HG02678 (cell line): Measurements from ENCODE around the gene EIF5A2.
"Not testable (repeated sequence)": the region's sequence is repeated elsewhere in the genome, so short reads cannot be mapped to it uniquely, and the experiment has no call there.

Experiments used
- ATAC-seq: cut with Tn5 transposase; IDR thresholded peaks from one replicate; pipeline ENCODE4 v1.9.1; 2021; ENCODE audit warnings: mild to moderate bottlenecking, moderate library complexity; ENCODE audit not compliant: unreplicated experiment

EIF5A2 gene

DNA sequence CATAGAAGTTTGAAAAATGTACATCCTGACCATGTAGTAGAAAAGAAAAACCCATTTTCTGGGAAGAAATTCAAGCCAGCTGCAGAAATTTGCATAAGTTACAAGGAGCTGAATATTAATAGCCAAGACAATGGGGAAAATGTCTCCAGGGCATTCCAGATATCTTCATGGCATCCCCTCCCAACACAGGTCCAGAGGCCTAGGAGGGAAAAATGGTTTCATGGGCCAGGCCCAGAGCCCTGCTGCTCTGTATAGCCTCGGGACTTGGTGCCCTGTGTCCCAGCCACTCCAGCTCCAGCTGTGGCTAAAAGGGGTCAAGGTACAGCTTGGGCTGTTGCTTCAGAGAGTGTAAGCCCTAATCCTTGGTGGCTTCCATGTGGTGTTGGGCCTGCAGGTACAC is 11.2 kb downstream of the EIF5A2 start:
- ATAC-seq = not testable (repeated sequence)

DNA sequence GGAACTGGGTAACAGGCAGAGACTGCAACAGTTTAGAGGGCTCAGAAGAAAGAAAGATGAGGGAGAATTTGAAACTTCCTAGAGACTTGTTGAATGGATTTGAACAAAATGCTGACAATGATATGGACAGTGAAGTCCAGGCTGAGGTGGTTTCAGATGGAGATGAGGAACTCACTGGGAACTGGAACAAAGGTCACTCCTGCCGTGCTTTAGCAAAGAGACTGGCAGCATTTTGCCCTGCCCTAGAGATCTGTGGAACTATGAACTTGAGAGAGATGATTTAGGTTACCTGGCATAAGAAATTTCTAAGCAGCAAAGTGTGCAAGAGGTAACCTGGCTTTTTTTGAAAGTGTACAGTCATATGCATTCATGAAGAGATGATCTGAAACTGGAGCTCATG is 11.7 kb downstream of the EIF5A2 start:
- no peak for ATAC-seq

DNA sequence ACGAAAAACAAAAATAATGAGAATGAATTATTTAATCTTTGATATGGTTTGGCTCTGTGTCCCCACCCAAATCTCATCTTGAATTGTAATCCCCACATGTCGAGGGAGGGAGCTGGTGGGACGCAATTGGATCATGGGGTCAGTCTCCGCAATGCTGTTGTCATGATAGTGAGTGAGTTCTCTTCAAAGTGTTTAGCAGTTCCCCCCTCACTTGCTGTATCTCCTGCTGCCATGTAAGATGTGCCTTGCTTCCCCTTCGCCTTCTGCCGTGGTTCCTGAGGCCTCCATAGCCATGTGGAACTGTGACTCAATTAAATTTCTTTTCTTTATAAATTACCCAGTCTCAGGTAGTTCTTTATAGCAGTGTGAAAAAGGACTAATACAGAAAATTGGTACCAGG is 12.1 kb downstream of the EIF5A2 start:
- ATAC-seq = not testable (repeated sequence)

DNA sequence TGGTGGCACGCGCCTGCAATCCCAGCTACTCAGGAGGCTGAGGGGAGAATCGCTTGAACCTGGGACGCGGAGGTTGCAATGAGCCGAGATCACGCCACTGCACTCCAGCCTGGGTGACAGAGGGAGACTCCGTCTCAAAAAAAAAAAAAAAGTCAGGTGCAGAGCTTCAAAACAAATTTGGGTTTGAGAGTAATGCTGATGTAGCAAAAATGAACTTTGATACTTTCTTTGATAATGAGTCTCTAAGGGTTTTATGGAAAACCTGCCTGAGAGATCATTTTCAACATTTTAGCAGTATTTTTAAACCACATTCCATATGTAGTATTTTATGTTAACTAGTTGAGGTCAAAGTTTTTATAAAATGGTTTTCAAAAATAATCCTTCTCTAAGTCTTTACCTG is 14.5 kb downstream of the EIF5A2 start:
- ATAC-seq = no peak

DNA sequence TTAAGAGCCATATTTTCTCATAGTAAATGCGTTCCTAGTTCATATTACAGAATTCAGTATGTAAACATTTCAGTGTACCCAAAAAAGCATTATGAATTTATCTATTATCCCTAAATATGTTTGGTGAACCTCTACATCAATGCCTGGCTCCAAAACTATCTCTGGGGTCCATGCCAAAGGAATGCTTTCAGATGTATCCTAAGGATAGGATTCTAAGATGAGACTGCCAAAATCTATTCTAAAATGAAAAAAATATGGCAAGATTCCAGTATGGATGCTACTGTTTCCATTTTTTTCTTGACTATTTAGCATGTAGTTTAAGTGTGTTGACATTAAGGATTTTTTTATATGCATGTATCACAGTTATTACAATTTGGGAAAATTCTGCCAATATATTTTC is 18.8 kb downstream of the EIF5A2 start:
- ATAC-seq = no peak

DNA sequence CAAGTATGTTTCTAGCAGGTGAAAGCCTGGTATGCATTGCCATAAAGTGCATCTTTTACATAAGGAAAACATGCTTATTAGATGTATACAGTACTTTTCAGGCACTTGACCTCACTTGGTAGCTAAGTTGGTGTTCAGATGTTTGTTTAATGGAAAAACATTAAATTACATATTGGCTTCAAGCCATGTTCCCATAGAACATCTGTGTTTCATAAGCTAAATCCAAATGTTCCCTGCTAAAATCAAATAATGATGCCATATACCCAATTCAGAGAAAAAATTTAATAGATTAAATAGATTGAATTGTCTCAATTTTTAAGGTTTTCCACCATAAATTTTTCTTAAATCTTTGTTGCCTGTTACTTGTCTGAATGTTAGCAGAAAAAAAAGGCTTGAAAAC is 19.3 kb downstream of the EIF5A2 start:
- no peak for ATAC-seq

DNA sequence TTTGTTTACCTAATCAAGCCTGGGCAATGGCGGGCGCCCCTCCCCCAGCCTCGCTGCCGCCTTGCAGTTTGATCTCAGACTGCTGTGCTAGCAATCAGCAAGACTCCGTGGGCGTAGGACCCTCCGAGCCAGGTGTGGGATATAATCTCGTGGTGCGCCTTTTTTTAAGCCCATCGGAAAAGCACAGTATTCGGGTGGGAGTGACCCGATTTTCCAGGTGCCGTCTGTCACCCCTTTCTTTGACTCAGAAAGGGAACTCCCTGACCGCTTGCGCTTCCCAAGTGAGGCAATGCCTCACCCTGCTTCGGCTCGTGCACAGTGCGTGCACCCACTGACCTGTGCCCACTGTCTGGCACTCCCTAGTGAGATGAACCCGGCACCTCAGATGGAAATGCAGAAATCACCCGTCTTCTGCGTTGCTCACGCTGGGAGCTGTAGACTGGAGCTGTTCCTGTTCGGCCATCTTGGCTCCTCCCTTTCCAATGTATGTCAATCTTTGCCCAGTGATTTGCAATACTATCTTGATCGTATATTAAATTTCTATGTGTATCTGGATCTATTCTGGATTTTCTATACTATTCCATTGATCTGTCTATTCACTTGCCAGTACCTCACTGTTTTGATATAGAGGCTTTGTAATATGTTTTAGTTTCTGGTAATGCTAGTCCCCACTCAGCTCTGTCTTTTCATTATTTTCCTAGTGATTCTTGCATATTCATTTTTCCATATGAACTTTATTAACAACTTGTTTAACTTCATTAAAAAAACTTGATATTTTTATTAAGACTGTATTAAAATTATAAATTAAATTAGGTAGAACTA is 24.1 kb downstream of the EIF5A2 start:
- ATAC-seq = not testable (repeated sequence)

DNA sequence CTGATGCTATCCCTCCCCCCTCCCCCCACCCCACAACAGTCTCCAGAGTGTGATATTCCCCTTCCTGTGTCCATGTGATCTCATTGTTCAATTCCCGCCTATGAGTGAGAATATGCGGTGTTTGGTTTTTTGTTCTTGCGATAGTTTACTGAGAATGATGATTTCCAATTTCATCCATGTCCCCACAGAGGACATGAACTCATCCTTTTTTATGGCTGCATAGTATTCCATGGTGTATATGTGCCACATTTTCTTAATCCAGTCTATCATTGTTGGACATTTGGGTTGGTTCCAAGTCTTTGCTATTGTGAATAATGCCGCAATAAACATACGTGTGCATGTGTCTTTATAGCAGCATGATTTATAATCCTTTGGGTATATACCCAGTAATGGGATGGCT is 29.7 kb downstream of the EIF5A2 start:
- not testable (repeated sequence) for ATAC-seq

DNA sequence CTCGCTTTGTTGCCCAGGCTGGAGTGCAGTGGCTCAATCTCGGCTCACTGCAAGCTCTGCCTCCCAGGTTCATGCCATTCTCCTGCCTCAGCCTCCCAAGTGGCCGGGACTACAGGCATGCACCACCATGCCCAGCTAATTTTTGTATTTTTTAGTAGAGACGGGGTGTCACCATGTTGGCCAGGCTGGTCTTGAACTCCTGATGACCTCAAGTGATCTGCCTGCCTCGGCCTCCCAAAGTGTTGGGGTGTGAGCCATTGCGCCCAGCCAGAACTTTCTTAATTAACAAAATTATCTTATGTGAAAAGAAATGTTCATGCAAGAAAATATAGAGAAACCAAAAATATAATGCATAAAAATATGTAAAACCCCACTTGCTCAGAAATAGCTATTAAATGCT is 31.1 kb downstream of the EIF5A2 start:
- not testable (repeated sequence) for ATAC-seq

DNA sequence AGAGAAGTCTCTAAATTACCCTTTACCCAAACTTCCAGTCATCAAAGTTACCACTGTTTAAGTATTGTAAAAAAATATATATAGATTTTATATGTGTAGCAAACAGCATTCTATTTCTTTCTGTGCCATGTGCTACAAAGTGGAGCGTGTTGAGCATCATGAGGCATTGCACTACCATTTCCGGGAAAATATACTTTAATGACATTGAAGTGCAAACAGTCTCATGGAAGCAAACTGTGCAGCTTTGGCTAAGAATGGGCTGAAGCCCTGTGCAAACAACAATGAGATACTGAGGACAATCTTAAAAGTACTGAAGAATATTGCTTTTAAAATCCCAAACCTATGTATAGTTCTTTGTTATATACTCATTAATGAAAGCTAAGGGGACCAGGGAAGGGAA is 31.9 kb downstream of the EIF5A2 start:
- no peak for ATAC-seq

DNA sequence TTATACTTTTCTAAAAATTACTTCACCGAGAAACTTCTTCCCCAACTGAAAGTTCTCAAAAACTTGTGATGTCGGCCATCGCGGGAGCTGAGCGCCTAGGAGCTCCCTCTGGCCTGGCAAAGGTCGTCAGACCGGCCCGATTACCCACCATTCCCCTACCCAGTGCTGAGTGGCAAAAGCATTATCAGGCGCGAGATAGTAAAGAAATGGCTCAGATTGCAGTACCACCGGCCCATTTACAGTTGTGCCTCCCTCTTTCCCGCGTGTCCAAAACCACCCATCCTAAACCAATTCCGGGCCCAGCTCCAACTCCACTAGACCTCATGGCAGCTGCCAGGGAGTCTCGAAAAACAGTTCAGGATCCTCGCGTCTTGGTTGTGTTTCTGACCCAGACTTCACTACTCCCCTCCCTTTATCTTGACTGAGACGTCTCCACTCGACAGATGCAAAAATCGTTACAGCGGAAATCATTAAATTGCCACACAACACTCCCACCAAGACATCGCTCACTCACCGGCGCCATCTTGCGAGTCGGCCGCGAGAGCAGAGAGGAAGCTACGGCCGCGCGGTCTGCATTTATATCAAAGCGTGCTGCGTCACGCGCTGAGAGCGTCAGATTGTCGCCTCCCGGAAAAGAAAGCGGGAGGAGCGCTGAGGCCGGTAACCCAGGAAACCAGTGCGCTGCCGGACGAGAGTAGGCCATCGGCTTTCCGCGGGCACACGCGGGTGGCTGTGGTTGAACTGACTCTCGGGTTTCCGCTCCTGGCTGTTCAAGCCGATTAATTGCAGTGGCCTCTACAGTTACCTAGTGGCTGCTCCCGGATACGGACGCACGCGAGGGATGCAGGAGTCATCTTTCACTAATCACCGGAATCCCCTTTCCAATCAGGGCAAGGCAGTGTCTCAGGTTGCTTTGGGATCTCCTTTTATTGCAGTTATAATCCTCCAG is 38.5 kb downstream of the EIF5A2 start, which contains the start of gene RPL22L1:
Gene RPL22L1 (minus strand): TSS at position 551 of the 949 bp plus-strand sequence. CDS start 28 bp downstream, at position 523.
- ATAC-seq = peak; percentile 99

DNA sequence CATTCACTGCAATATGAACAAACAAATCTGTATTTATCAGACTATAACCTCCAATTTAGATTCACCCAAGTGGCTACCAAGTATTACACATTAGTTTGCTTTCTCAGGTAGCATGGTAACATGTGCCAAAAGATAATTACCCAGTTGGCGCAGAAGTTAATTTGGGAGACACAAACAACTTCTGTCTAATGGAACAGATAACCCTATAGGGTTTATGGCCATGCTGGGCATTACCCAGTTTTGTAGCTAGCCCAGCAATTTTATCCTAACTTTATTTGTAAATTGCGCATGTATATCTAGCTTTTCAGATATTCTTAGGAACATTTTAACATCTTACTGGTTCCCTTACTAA is 39.2 kb downstream of the EIF5A2 start:
- ATAC-seq = no peak

DNA sequence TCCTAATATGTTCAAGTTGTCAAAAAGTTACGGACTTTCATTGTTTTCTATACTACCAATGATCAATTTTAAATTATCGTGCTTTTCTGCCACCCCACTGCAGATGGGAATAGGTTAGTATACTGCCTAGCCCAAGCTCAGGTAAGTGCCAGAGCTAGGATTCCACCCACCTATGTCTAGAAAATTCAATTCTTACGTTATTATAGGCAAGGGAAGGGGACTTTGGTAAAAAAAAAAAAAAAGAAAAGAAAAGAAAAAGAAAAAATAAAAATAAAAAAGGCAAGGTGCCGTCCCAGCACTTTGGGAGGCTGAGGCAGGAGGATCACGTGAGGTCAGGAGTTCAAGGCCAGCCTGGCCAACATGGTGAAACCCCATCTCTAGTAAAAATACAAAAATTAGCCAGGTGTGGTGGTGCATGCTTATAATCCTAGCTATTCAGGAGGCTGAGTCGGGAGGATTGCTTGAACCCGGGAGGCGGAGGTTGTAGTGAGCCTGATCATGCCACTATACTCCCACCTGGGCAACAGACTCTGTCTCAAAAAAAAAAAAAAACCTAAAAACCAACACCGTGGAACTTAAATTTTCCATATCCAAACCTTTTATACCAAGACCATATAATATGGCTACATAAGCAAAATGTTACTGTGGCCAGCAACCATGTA is 39.7 kb downstream of the EIF5A2 start:
- no peak for ATAC-seq

DNA sequence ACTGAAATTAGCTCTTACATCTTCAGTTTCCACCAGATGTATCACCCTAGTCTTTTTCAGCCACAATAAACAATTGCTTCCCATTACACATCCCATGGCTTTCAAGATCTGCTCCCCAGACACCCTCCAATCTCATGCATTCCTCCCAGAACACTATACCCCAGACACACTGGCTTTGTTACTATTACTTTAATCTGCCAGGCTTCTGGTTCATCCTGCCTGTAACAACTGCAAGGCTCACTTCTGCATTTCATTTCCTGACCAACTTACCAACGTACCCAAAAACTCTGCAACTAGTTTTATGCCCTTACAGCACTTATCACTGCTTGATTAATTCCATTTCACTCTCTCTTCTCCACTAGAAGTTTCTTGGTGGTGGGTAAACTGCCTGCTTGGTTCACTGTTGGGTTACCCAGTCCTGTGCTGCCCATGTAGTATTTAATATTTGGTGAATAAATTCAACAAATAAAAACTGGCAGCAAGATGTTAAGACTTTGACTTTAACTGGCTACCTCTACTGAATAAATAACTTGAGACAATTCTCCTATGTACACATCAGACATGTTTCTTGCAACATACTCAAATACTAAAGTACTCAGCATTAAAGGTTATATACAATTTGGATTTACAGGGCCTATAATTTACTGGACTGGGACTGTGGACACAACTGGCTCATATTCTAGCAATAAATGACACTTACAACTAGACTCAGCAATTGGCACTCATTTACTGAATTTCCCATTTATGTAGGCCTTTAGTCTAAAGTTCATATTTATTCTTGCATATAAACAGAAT is 41.1 kb downstream of the EIF5A2 start:
- ATAC-seq = no peak

DNA sequence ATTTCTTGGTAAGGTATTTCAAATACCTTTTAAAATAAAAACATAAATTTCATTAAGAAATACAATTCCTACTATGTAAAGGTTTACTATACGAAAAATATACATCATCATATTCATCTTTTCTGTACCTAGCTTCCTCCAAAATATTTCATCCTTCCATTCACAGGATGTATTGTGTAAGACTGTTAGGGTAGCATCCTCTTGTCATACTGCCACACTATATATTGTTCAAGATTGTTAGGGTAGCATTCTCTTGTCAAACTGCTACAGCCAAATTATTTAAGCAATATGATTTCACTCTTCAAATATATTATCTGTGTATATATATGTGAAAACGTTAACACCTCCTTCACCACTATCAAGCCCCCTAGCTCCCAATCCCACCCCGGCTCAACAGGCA is 41.9 kb downstream of the EIF5A2 start:
- no peak for ATAC-seq

DNA sequence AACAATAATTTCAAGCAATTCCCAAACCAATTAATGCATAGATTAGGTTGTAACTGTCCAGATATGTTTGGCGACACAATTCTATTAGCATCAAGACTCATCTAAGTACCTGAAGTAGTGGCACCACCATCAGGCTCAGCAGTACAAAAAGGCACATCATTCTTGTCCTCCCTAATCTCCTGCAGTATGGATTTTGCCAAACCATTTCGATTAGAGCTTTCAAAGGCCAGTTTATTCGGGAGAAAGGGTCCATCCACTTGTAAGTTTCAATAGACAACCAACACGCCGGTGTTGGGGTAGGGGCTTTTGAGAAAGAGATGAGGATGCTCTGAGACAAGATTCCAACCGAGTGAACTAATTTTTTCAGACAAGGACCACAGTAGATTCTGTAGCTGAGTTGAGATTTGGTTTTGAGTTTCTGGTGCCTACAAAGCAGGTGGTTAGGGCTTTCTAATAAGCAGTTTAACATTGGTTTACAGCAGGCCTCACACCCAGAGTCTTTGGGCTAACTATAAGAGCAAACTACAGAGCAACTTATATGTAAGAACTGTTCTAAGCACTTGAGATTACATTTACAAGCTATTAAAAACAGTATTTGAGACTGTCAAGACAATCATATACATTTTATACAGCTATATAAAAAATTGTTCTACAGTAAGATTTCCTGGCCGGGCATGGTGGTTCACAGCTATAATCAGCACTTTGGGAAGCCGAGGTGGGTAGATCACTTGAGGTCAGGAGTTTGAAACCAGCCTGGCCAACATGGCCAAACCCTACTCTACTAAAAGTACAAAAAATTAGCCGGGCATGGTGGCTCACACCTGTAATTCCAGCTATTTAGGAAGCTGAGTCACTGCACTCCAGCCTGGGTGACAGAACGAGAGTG is 43.0 kb downstream of the EIF5A2 start:
- ATAC-seq = no peak

DNA sequence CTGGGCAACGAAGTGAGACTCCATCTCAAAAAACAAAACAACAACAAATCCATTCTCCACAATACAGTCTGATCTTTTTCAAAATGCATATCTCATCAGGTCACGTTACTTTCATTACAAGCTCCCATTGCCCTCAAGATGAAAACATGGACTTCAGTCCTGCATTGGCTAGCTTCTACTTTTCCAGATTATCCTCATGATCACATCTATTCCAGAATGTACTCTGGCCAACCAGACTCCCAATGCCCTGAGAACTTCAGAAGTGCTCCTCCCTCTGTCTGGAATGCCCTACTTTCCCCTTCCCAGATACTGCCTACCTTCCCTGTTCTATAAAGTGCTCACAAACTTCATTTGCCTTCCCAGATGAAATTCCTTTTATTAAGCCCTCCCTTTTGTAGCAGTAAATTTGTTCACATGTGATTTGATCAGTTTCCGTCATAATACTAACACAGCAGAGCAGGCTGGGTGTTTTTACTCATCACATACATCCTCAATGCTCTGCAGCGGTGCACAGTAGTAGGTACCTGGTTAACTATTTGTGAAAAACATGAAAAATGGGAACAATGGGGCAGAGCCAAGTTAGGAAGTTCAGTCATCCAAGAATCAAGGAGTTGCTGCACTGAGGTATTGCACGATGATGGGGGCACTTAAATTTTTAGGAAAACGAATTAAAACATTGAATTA is 43.8 kb downstream of the EIF5A2 start:
- no peak for ATAC-seq

DNA sequence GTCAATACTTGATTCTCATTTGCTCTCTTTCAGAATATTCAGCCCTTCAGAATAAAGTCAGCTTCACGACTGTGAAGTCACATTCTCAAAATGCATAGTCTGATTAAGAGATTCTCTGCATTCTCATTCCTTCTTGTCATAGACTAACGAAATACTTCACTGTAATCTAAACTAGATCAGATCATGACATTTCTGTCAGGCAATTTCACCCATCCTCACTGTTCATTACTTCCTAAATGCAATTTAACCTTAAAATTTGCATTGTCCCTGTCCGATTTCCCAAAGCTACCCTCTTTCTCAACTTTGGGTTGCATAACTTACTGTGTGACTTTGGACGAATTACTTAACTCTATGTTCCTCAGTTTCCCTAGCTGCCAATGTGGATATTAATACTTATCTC is 44.6 kb downstream of the EIF5A2 start:
- no peak for ATAC-seq
